ENCODE results near the gene ABCA10. TPM values are rescaled to one million over a fixed set of nuclear protein-coding genes. Genes with fewer than 3 reads are reported as not detected.

Gene ABCA10
- total and polyA plus RNA-seq, 2 donors (not counting 1 experiment from before 2014, with no cell fraction given) = 0.55 to 1.9 TPM

- H3K9me3 Mint-ChIP-seq (ENCODE audit: insufficient read depth) = peaks cover 4% of the 10 kb centered on the region
- no peak overlapping the region for H3K9ac ChIP-seq (ENCODE audit: low read length)
- no peaks in the 10 kb centered on the region for H3K27me3 ChIP-seq (replicated peaks in 1 of 4; ENCODE audit: control extremely low read depth in 1 of 4, control insufficient read depth in 3 of 4, insufficient read depth in 4 of 4, low read length in 3 of 4)
- ATAC-seq (ENCODE audit: low read depth) = no peak
- H4K20me1 ChIP-seq (ENCODE audit: control insufficient read depth, insufficient read depth, low read length, poor library complexity, severe bottlenecking) = no peaks in the 10 kb centered on the region
- H3K9me3 ChIP-seq (ENCODE audit: control extremely low read depth in 1 of 3, control insufficient read depth in 2 of 3, insufficient read depth in 1 of 3, low read length in 2 of 3) = peaks cover 0 to 4% (median 1%) of the 10 kb centered on the region in 3 donors
- ChIA-PET POLR2A (no interaction called here), CTCF (no interaction called here)
- WGBS (ENCODE audit: insufficient coverage) = no CpG with 5 or more reads among the region's 6 CpGs
- H3K4me1 Mint-ChIP-seq = no peaks in the 10 kb centered on the region
- H3K4me3 Mint-ChIP-seq = no peak overlapping the region
- no peak overlapping the region for H3K27ac Mint-ChIP-seq
- H3K4me3 ChIP-seq (ENCODE audit: control extremely low read depth in 1 of 5, extremely low read depth in 1 of 5, insufficient read depth in 1 of 5, low read depth in 2 of 5, low read length in 4 of 5) = no peak overlapping the region
- no peaks in the 10 kb centered on the region for H3K4me1 ChIP-seq (ENCODE audit: control insufficient read depth in 2 of 2, insufficient read depth in 2 of 2, low read length in 2 of 2)
- H2AFZ ChIP-seq (ENCODE audit: insufficient read depth, low read depth, low read length, poor library complexity, severe bottlenecking) = no peak overlapping the region
- no peaks in the 10 kb centered on the region for H3K79me2 ChIP-seq (ENCODE audit: control insufficient read depth, insufficient read depth, low read length)
- no peaks in the 10 kb centered on the region for H3K27me3 Mint-ChIP-seq
- intact Hi-C loops (cut with micrococcal nuclease) = no loop called here
- DNase-seq = no peak
- no peak overlapping the region for H3K27ac ChIP-seq (ENCODE audit: low read length in 2 of 2)
- TF ChIP-seq EZH2 (IDR thresholded peaks at IDR 0.05; ENCODE audit: borderline replicate concordance, insufficient read depth, low read depth, low read length, poor library complexity, severe bottlenecking) = no peak
- TF ChIP-seq CTCF (IDR thresholded peaks at IDR 0.05) = no peak
- no peak overlapping the region for H3K4me2 ChIP-seq (replicated peaks; ENCODE audit: low read depth, low read length, poor library complexity, severe bottlenecking)
- no peaks in the 10 kb centered on the region for H3K36me3 ChIP-seq (replicated peaks in 1 of 2; ENCODE audit: control extremely low read depth in 1 of 2, control insufficient read depth in 1 of 2, extremely low read depth in 1 of 2, insufficient read depth in 2 of 2, low read length in 1 of 2)
These were observed 97.9 kb downstream of the ABCA10 start for GRCh38 chr17:69130627-69131296.

GRCh38 chr17:69123626-69124025 is 105.0 kb downstream of the ABCA10 start:
- Histone ChIP-seq H3K4me3 (ENCODE audit: control extremely low read depth in 1 of 5, extremely low read depth in 1 of 5, insufficient read depth in 1 of 5, low read depth in 2 of 5, low read length in 4 of 5) (no peak overlapping the region), H3K9me3 (ENCODE audit: control extremely low read depth in 1 of 3, control insufficient read depth in 2 of 3, insufficient read depth in 1 of 3, low read length in 2 of 3) (no peaks in the 10 kb centered on the region), H4K20me1 (ENCODE audit: control insufficient read depth, insufficient read depth, low read length, poor library complexity, severe bottlenecking) (no peaks in the 10 kb centered on the region), H3K36me3 (replicated peaks in 1 of 2; ENCODE audit: control extremely low read depth in 1 of 2, control insufficient read depth in 1 of 2, extremely low read depth in 1 of 2, insufficient read depth in 2 of 2, low read length in 1 of 2) (no peaks in the 10 kb centered on the region), H3K9ac (ENCODE audit: low read length) (no peak overlapping the region), H3K4me2 (replicated peaks; ENCODE audit: low read depth, low read length, poor library complexity, severe bottlenecking) (no peak overlapping the region), H3K79me2 (ENCODE audit: control insufficient read depth, insufficient read depth, low read length) (no peaks in the 10 kb centered on the region), H3K27ac (ENCODE audit: low read length in 2 of 2) (no peak overlapping the region), H2AFZ (ENCODE audit: insufficient read depth, low read depth, low read length, poor library complexity, severe bottlenecking) (no peak overlapping the region), H3K4me1 (ENCODE audit: control insufficient read depth in 2 of 2, insufficient read depth in 2 of 2, low read length in 2 of 2) (peaks cover under 1% of the 10 kb centered on the region in 2 donors), H3K27me3 (replicated peaks in 1 of 4; ENCODE audit: control extremely low read depth in 1 of 4, control insufficient read depth in 3 of 4, insufficient read depth in 4 of 4, low read length in 3 of 4) (no peaks in the 10 kb centered on the region)
- H3K4me3 Mint-ChIP-seq = no peak overlapping the region
- CTCF ChIA-PET = no interaction called here
- ATAC-seq (ENCODE audit: low read depth) (no peak), DNase-seq (no peak)
- TF ChIP-seq CTCF (IDR thresholded peaks at IDR 0.05) (no peak), EZH2 (IDR thresholded peaks at IDR 0.05; ENCODE audit: borderline replicate concordance, insufficient read depth, low read depth, low read length, poor library complexity, severe bottlenecking) (no peak)
- no peaks in the 10 kb centered on the region for H3K27me3 Mint-ChIP-seq
- H3K4me1 Mint-ChIP-seq = peaks cover 5% of the 10 kb centered on the region
- H3K27ac Mint-ChIP-seq = no peak overlapping the region
- intact Hi-C loops (cut with micrococcal nuclease) = no loop called here
- POLR2A ChIA-PET = interaction anchor here (0.6 kb wide), 1 partner anchor 23 kb away, joined by 3 read pairs; no protein-coding TSS in a partner anchor
- H3K9me3 Mint-ChIP-seq (ENCODE audit: insufficient read depth) = no peaks in the 10 kb centered on the region
- WGBS (ENCODE audit: insufficient coverage) = no CpG with 5 or more reads among the region's 1 CpG
